ENCODE data around the gene SEC16A.

Gene SEC16A

DNA sequence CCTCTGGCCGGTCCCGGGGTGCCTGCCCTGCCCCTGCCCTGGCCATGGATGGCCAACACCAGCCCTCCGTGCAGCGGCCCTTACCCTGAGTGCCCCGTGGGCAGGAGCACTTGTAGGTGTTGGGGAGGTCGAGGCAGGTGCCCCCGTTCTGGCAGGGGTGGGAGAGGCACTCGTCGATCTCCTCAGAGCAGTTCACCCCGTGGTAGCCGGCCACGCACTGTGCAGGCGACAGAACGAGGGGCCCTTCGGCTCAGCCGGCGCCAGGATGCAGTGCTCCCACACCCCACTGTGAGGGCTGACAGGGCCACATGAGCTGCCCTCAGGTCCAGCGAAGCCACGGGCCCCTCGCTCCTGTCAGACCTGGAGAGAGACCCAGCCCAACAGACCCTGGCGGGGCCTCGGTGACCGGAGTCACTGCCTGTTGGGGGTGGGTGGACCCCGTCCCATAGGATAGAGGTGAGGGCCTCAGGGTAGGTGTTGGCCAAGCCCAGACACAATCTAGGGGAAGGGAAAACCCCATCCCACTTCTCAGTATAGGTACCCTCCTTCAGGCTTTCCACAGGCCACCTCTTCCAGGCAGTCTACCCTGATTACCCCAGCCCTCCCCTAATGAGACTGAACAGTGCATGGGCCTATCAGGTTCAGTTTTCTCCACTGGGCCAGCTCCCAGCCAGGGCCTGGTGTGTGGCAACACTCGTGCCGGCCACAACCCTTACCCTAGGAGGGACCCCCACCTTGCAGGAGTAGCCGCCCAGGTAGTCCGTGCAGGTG, 24.6 kb upstream of the SEC16A start:
- Histone ChIP-seq H3K4me1 (ENCODE audit: control insufficient read depth in 1 of 2, insufficient read depth in 2 of 2, low read length in 2 of 2) (no peaks in the 10 kb centered on the region), H3K9me3 (ENCODE audit: control insufficient read depth in 1 of 2, low read length in 2 of 2) (no peaks in the 10 kb centered on the region), H3K27ac (ENCODE audit: low read length) (no peak overlapping the region), H3K36me3 (ENCODE audit: control insufficient read depth in 1 of 2, insufficient read depth in 2 of 2, low read length in 2 of 2) (peaks cover 23 to 98% of the 10 kb centered on the region in 2 donors), H3K4me3 (ENCODE audit: low read depth in 1 of 2, low read length in 2 of 2) (no peak overlapping the region), H3K27me3 (ENCODE audit: low read depth, low read length) (no peaks in the 10 kb centered on the region)

DNA sequence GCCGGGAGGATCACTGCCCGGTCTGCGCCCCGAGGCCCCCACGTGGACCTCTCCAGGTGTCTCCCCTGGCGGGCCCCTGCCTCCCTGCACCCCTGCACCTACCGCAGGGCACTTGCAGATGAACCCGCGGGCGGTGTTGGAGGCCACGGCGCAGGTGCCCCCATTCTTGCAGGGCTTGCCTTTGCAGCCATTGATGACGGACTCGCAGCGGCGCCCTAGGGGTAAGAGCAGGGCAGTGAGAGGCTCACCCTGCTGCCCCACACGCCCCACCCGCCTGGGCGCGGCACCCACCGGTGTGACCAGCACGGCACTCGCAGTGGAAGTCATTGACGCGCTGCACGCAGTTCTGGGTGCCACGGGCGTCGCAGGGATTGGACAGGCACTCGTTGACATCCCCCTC, 23.6 kb upstream of the SEC16A start:
- Histone ChIP-seq H3K4me3 (ENCODE audit: low read depth in 1 of 2, low read length in 2 of 2) (no peak overlapping the region), H3K27me3 (ENCODE audit: low read depth, low read length) (no peaks in the 10 kb centered on the region), H3K27ac (ENCODE audit: low read length) (no peak overlapping the region), H3K36me3 (ENCODE audit: control insufficient read depth in 1 of 2, insufficient read depth in 2 of 2, low read length in 2 of 2) (peaks cover 18 to 98% of the 10 kb centered on the region in 2 donors), H3K9me3 (ENCODE audit: control insufficient read depth in 1 of 2, low read length in 2 of 2) (no peaks in the 10 kb centered on the region), H3K4me1 (ENCODE audit: control insufficient read depth in 1 of 2, insufficient read depth in 2 of 2, low read length in 2 of 2) (no peaks in the 10 kb centered on the region)

DNA sequence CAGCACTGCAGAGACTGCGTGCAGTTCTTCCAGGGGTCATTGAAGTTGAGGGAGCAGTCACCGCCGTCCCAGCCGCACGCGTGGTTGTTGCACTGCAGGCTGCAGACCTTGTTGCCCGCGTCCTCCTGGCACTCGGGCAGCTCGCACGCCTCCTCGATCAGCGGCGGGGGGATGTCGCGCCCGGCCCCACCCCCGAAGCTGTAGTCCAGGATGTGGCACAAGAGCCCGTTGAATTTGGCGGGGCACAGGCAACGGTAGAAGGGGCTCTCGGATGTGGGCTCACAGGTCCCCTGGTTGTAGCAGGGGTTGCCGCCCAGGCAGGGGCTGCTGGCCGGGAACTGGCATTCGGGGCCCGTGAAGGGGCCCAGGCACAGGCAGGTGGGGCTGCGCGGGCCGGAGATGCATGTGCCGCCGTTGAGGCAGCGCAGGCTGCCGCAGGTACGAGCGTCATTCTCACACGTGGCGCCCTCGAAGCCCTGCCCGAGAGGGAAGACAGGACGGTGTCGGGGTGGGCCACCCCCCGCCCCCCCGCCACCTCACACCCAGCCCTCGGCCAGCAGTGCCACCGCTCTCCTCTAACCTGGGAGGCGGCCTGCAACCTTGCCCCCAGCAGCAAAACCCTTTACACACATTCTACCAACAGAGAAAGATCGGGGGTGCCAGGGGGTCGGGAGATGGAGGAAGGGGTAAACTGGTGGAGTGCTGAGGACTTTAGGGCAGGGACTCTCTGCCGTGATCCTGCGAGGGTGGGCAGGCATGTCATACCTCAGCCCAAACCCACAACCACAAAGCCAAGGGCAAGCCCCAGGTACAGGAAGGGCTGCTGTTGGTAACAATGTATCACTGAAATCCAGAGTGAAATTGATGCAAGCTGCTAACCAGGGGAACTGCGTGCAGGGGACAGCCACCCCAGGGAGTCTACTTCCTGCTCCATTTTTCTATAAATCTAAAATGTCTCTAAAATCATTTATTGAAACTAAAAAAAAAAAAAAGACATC, 22.9 kb upstream of the SEC16A start:
- H3K9me3 ChIP-seq (ENCODE audit: control insufficient read depth in 1 of 2, low read length in 2 of 2): no peaks in the 10 kb centered on the region
- no peak overlapping the region for H3K27ac ChIP-seq (ENCODE audit: low read length)
- peaks cover 18 to 98% of the 10 kb centered on the region in 2 donors for H3K36me3 ChIP-seq (ENCODE audit: control insufficient read depth in 1 of 2, insufficient read depth in 2 of 2, low read length in 2 of 2)

GRCh38 chr9:136504512-136505348, 21.9 kb upstream of the SEC16A start:
- H3K9me3 ChIP-seq (ENCODE audit: control insufficient read depth in 1 of 2, low read length in 2 of 2): no peaks in the 10 kb centered on the region
- no peak overlapping the region for H3K27ac ChIP-seq (ENCODE audit: low read length)
- no peaks in the 10 kb centered on the region for H3K4me1 ChIP-seq (ENCODE audit: control insufficient read depth in 1 of 2, insufficient read depth in 2 of 2, low read length in 2 of 2)
- peaks cover 15 to 98% of the 10 kb centered on the region in 2 donors for H3K36me3 ChIP-seq (ENCODE audit: control insufficient read depth in 1 of 2, insufficient read depth in 2 of 2, low read length in 2 of 2)
- no peaks in the 10 kb centered on the region for H3K27me3 ChIP-seq (ENCODE audit: low read depth, low read length)
- H3K4me3 ChIP-seq (ENCODE audit: low read depth in 1 of 2, low read length in 2 of 2): no peak overlapping the region

More for the DNA sequence above, 22.9 kb upstream of the SEC16A start:
- Histone ChIP-seq H3K4me3 (ENCODE audit: low read depth in 1 of 2, low read length in 2 of 2) (no peak overlapping the region), H3K27me3 (ENCODE audit: low read depth, low read length) (no peaks in the 10 kb centered on the region), H3K4me1 (ENCODE audit: control insufficient read depth in 1 of 2, insufficient read depth in 2 of 2, low read length in 2 of 2) (no peaks in the 10 kb centered on the region)

DNA sequence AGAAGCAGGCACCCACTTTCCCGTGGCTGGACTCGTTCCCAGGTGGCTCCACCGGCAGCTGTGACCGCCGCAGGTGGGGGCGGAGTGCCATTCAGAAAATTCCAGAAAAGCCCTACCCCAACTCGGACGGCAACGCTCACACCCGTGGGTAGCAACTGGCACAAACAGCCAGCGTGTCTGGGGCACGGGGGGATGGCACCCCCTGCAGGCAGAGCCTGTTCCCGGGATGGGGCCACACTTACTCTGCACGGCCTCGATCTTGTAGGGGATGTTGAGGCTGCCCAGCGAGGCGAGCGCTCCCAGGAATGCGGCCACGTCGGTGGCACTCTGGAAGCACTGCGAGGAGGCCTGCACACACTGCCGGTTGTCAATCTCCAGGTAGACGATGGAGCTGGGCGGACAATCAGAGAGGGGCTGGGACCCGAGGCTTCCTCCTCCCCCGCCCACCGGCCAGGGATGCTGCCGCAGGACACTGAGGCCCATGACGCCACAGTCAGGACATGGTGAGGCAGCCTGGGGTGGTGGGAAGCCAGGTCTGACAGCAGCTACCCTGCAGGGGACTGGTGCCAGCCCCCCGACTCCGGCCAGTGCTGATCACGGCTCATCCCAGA, 20.2 kb upstream of the SEC16A start:
- Histone ChIP-seq H3K9me3 (ENCODE audit: control insufficient read depth in 1 of 2, low read length in 2 of 2) (no peaks in the 10 kb centered on the region), H3K36me3 (ENCODE audit: control insufficient read depth in 1 of 2, insufficient read depth in 2 of 2, low read length in 2 of 2) (peaks cover 19 to 98% of the 10 kb centered on the region in 2 donors), H3K27me3 (ENCODE audit: low read depth, low read length) (no peaks in the 10 kb centered on the region), H3K4me3 (ENCODE audit: low read depth in 1 of 2, low read length in 2 of 2) (no peak overlapping the region), H3K27ac (ENCODE audit: low read length) (no peak overlapping the region), H3K4me1 (ENCODE audit: control insufficient read depth in 1 of 2, insufficient read depth in 2 of 2, low read length in 2 of 2) (no peaks in the 10 kb centered on the region)

- Histone ChIP-seq H3K9me3 (ENCODE audit: control insufficient read depth in 1 of 2, low read length in 2 of 2) (no peaks in the 10 kb centered on the region), H3K4me1 (ENCODE audit: control insufficient read depth in 1 of 2, insufficient read depth in 2 of 2, low read length in 2 of 2) (no peaks in the 10 kb centered on the region), H3K4me3 (ENCODE audit: low read depth in 1 of 2, low read length in 2 of 2) (no peak overlapping the region), H3K27me3 (ENCODE audit: low read depth, low read length) (no peaks in the 10 kb centered on the region), H3K36me3 (ENCODE audit: control insufficient read depth in 1 of 2, insufficient read depth in 2 of 2, low read length in 2 of 2) (peaks cover 12 to 98% of the 10 kb centered on the region in 2 donors), H3K27ac (ENCODE audit: low read length) (no peak overlapping the region)
Observed at GRCh38 chr9:136502196-136502595, 19.4 kb upstream of the SEC16A start.

DNA sequence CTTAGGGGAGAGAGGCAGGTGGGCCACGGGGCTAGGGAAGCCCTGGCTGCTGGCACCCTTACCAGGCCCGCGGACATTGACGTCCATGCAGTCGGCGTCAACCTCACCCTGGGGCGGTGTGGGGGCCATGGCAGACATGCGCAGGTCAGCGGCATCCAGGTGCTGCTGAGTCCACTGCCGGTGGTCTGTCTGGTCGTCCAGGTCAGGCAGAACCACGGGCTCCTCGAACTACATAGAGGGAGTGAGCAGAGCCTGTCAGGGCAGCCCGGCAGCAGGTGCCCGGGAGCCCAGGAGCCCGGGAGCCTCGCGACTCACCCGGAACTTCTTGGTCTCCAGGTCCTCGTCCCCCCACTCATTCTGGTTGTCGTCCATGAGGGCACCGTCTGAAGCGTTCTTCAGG, 18.8 kb upstream of the SEC16A start:
- Histone ChIP-seq H3K36me3 (ENCODE audit: control insufficient read depth in 1 of 2, insufficient read depth in 2 of 2, low read length in 2 of 2) (peaks cover 11 to 98% of the 10 kb centered on the region in 2 donors), H3K27me3 (ENCODE audit: low read depth, low read length) (no peaks in the 10 kb centered on the region)

GRCh38 chr9:136499935-136500910, 17.4 kb upstream of the SEC16A start:
- H3K9me3 ChIP-seq (ENCODE audit: control insufficient read depth in 1 of 2, low read length in 2 of 2): no peaks in the 10 kb centered on the region
- peaks cover 11 to 97% of the 10 kb centered on the region in 2 donors for H3K36me3 ChIP-seq (ENCODE audit: control insufficient read depth in 1 of 2, insufficient read depth in 2 of 2, low read length in 2 of 2)
- H3K27ac ChIP-seq (ENCODE audit: low read length): no peak overlapping the region
- H3K4me3 ChIP-seq (ENCODE audit: low read depth in 1 of 2, low read length in 2 of 2): no peak overlapping the region
- no peaks in the 10 kb centered on the region for H3K4me1 ChIP-seq (ENCODE audit: control insufficient read depth in 1 of 2, insufficient read depth in 2 of 2, low read length in 2 of 2)
- H3K27me3 ChIP-seq (ENCODE audit: low read depth, low read length): no peaks in the 10 kb centered on the region

More for the DNA sequence above, 18.8 kb upstream of the SEC16A start:
- H3K4me1 ChIP-seq (ENCODE audit: control insufficient read depth in 1 of 2, insufficient read depth in 2 of 2, low read length in 2 of 2): no peaks in the 10 kb centered on the region
- no peaks in the 10 kb centered on the region for H3K9me3 ChIP-seq (ENCODE audit: control insufficient read depth in 1 of 2, low read length in 2 of 2)
- H3K4me3 ChIP-seq (ENCODE audit: low read depth in 1 of 2, low read length in 2 of 2): no peak overlapping the region
- H3K27ac ChIP-seq (ENCODE audit: low read length): no peak overlapping the region

DNA sequence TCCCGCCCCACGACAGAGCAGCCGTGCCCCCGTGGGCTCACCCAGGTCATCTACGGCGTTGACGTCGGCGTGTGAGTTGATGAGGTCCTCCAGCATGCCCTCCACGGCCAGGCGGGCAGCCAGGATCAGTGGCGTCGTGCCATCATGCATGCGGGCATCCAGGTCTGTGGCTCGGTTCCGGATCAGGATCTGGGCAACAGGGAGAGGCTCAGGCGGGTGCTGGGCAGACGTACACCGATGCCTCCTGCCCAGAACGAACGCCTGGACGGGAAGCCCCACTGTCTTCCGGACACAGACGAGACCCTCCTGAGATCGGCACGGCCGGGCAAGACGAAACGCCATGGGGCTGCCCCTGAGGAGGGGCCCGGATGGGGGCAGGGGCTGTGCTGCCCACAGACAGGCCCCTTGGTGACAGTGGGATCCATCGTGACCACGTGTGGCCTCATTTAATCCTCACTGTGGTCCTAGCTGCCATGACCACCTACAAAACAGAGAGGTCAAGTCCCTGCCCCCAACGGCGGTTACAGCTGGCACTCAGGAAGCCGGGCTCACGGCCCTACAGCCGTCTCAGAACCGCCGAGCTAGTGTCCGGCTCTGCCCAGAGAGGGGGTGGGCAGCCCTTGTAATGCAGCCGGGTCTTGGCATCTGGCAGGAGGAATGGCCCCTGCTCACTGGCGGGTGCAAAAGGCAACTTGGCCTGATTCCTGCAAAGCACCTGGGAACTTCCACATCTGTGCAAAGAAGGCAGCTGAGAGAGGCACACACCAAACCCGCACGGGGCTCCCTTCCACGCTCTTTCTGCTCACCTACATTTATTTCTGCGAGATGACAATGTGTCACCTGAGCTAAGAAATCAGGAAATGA, 16.5 kb upstream of the SEC16A start:
- H3K27me3 ChIP-seq (ENCODE audit: low read depth, low read length): no peaks in the 10 kb centered on the region
- peaks cover 11 to 93% of the 10 kb centered on the region in 2 donors for H3K36me3 ChIP-seq (ENCODE audit: control insufficient read depth in 1 of 2, insufficient read depth in 2 of 2, low read length in 2 of 2)
- no peak overlapping the region for H3K4me3 ChIP-seq (ENCODE audit: low read depth in 1 of 2, low read length in 2 of 2)
- H3K9me3 ChIP-seq (ENCODE audit: control insufficient read depth in 1 of 2, low read length in 2 of 2): no peaks in the 10 kb centered on the region
- H3K4me1 ChIP-seq (ENCODE audit: control insufficient read depth in 1 of 2, insufficient read depth in 2 of 2, low read length in 2 of 2): no peaks in the 10 kb centered on the region
- H3K27ac ChIP-seq (ENCODE audit: low read length): no peak overlapping the region
